ENCODE data around the gene ACY1.

ACY1 gene

GRCh38 chr3:51994530-51994929, 11.2 kb downstream of the ACY1 start:
- DNase-seq = no peak
- TF ChIP-seq, protein P1, sequence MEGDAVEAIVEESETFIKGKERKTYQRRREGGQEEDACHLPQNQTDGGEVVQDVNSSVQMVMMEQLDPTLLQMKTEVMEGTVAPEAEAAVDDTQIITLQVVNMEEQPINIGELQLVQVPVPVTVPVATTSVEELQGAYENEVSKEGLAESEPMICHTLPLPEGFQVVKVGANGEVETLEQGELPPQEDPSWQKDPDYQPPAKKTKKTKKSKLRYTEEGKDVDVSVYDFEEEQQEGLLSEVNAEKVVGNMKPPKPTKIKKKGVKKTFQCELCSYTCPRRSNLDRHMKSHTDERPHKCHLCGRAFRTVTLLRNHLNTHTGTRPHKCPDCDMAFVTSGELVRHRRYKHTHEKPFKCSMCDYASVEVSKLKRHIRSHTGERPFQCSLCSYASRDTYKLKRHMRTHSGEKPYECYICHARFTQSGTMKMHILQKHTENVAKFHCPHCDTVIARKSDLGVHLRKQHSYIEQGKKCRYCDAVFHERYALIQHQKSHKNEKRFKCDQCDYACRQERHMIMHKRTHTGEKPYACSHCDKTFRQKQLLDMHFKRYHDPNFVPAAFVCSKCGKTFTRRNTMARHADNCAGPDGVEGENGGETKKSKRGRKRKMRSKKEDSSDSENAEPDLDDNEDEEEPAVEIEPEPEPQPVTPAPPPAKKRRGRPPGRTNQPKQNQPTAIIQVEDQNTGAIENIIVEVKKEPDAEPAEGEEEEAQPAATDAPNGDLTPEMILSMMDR (IDR thresholded peaks at IDR 0.05; ENCODE audit: low read depth, low read length) = no peak
- Histone ChIP-seq H3K4me1 (peaks cover 5% of the 10 kb centered on the region; the same call in 1 of the 2 replicates), H3K36me3 (peaks cover 40% of the 10 kb centered on the region), H3K27me3 (no peaks in the 10 kb centered on the region), H3K9me3 (no peaks in the 10 kb centered on the region), H3K4me3 (ENCODE audit: low read depth, low read length) (peak overlapping the region; percentile 97)

GRCh38 chr3:51995346-51996163, 12.2 kb downstream of the ACY1 start, which contains the start of gene RPL29:
RPL29 (minus strand) TSS chr3:51995895; CDS start chr3:51995461, 434 bp downstream.
- Histone ChIP-seq H3K4me3 (ENCODE audit: low read depth, low read length) (peak within 1 kb of the TSS; percentile 97), H3K4me1 (peaks cover 5% of the 10 kb centered on the region; the same call in 1 of the 2 replicates), H3K9me3 (no peaks in the 10 kb centered on the region), H3K36me3 (peaks cover 40% of the 10 kb centered on the region), H3K27me3 (no peaks in the 10 kb centered on the region)
- TF ChIP-seq, protein P1 (IDR thresholded peaks at IDR 0.05; ENCODE audit: low read depth, low read length) = peak; percentile 24
- DNase-seq = peak; percentile 81

GRCh38 chr3:51997172-51997571, 13.8 kb downstream of the ACY1 start:
- no peaks in the 10 kb centered on the region for H3K4me1 ChIP-seq
- TF ChIP-seq, protein P1 (IDR thresholded peaks at IDR 0.05; ENCODE audit: low read depth, low read length) = no peak

DNA sequence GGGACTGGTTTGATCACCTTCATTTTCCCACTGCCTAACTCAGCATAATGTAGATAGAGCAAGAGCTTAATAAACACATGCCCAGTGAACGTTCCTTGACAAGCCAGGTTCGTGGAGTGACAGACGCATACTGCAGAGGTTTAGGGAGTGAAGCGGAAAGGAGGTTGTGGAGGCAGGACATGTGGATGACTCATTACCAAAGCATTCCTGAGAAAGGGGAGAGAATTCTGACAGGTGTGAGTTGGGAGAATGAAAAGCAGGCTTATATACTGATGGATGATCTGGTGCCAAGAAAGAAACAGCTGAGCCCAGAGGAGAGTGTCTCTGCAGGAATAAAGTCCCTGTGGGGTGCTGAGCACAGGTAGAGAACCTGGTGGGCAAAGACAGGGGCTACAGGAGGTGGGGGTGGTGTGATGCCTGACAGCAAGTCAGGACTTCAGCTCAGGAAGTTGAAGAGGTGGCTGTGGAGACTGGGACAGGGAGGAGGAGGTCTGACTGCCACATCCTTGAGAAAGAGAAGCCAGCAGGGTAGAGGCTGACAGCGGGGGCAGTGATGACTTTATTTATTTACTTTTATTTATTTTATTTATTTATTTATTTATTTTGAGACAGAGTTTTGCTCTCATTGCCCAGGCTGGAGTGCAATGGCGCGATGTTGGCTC, 14.7 kb downstream of the ACY1 start:
- DNase-seq = no peak
- Histone ChIP-seq H3K4me3 (ENCODE audit: low read depth, low read length) (no peak overlapping the region), H3K9me3 (no peaks in the 10 kb centered on the region)

More at GRCh38 chr3:51997172-51997571, 13.8 kb downstream of the ACY1 start:
- peaks cover 32% of the 10 kb centered on the region for H3K36me3 ChIP-seq
- no peak overlapping the region for H3K4me3 ChIP-seq (ENCODE audit: low read depth, low read length)
- no peaks in the 10 kb centered on the region for H3K9me3 ChIP-seq
- H3K27me3 ChIP-seq = no peaks in the 10 kb centered on the region
- DNase-seq = no peak

GRCh38 chr3:51998774-51999173, 15.4 kb downstream of the ACY1 start:
- Histone ChIP-seq H3K36me3 (peaks cover 16% of the 10 kb centered on the region), H3K27me3 (no peaks in the 10 kb centered on the region), H3K4me1 (no peaks in the 10 kb centered on the region), H3K9me3 (no peaks in the 10 kb centered on the region), H3K4me3 (ENCODE audit: low read depth, low read length) (no peak overlapping the region)
- TF ChIP-seq, protein P1 (IDR thresholded peaks at IDR 0.05; ENCODE audit: low read depth, low read length) = no peak
- DNase-seq = no peak

More for the DNA sequence above, 14.7 kb downstream of the ACY1 start:
- H3K4me1 ChIP-seq = no peaks in the 10 kb centered on the region
- peaks cover 23% of the 10 kb centered on the region for H3K36me3 ChIP-seq
- TF ChIP-seq, protein P1 (IDR thresholded peaks at IDR 0.05; ENCODE audit: low read depth, low read length) = no peak
- H3K27me3 ChIP-seq = no peaks in the 10 kb centered on the region
